Measurements from ENCODE around the gene SCYGR6. TPM values are rescaled to one million over a fixed set of nuclear protein-coding genes. Genes with fewer than 3 reads are reported as not detected.

SCYGR6 gene
- total RNA-seq, 4 donors from 2014 or later = not detected

GRCh38 chr2:227674485-227674884 lies 50.1 kb downstream of the SCYGR6 start:
- Histone ChIP-seq H3K27ac (no peak overlapping the region), H3K36me3 (no peaks in the 10 kb centered on the region), H3K9me3 (no peaks in the 10 kb centered on the region), H3K27me3 (no peaks in the 10 kb centered on the region), H3K4me1 (no peaks in the 10 kb centered on the region), H3K4me3 (no peak overlapping the region)
- no peak for DNase-seq (ENCODE audit: low spot score in 2 of 2)
- 68% methylated on average over 5 of the region's 5 CpGs for WGBS
- TF ChIP-seq POLR2A (IDR thresholded peaks at IDR 0.05) (no peak), POLR2AphosphoS5 (IDR thresholded peaks at IDR 0.05) (no peak), EP300 (IDR thresholded peaks at IDR 0.05) (no peak), CTCF (IDR thresholded peaks at IDR 0.05) (no peak)

Other genes starting within 250 kb of the SCYGR6 start
- gene SCYGR2, start 125.9 kb downstream of the SCYGR6 start, total RNA-seq = 10 to 100 TPM in 1 of 4 donors, not detected in 3; 15.5 TPM
- not detected for gene SCYGR3, start 109.9 kb downstream of the SCYGR6 start, total RNA-seq
- 1 to 10 TPM in 3 of 4 donors, not detected in 1; 1.3 to 7.2 (median 1.5) TPM for gene SCYGR4, start 107.3 kb downstream of the SCYGR6 start, total RNA-seq
- gene SCYGR5, start 58.0 kb downstream of the SCYGR6 start, total RNA-seq = not detected
- 10 to 100 TPM in 1 of 4 donors, 1 to 10 TPM in 3; 5.1 to 14.5 (median 7.4) TPM for gene SLC19A3, start 6.7 kb downstream of the SCYGR6 start, total RNA-seq
- gene SCYGR7, start 3.6 kb upstream of the SCYGR6 start, total RNA-seq = not detected
- 1 to 10 TPM in 3 of 4 donors, not detected in 1; 2.3 to 9.8 (median 6.3) TPM for gene SCYGR8, start 21.1 kb upstream of the SCYGR6 start, total RNA-seq
- gene CCL20, start 89.1 kb upstream of the SCYGR6 start, total RNA-seq = 1 to 10 TPM in 2 of 4 donors, not detected in 2; 2.0 to 4.2 TPM
- gene DAW1, start 146.9 kb upstream of the SCYGR6 start, total RNA-seq = 1 to 10 TPM in 1 of 4 donors, not detected in 3; 1.1 TPM